Keratinocyte (primary cell): ENCODE results near the gene EIF4E1B. TPM values are rescaled to one million over a fixed set of nuclear protein-coding genes. Genes with fewer than 3 reads are reported as not detected.

ENCODE experiments used
- DNase-seq: peaks from one replicate; pipeline ENCODE4 v3.0.0-alpha.2; 2011; ENCODE audit warnings: low read depth, missing footprints, low spot score
- FAIRE-seq: peaks from 2 replicates; lab custom pipeline; 2011; peaks lifted over from hg19 to GRCh38; lab: Jason Lieb, UNC
- H2AFZ ChIP-seq: 2 replicates; pipeline ENCODE4 v1.6.0; 2012; ENCODE audit warnings: low read length, control low read depth, inconsistent platforms; ENCODE audit not compliant: control insufficient read depth
- H3K27ac ChIP-seq: 2 replicates; pipeline ENCODE4 v1.5.1; 2011; ENCODE audit warnings: low read length; ENCODE audit not compliant: control insufficient read depth, insufficient read depth
- H3K27me3 ChIP-seq: 3 replicates; pipeline ENCODE4 v1.6.0; 2011; ENCODE audit warnings: low read length; ENCODE audit not compliant: control insufficient read depth, insufficient read depth; ENCODE audit errors: extremely low read depth
- H3K36me3 ChIP-seq, 2 experiments: 2 replicates in 1 of 2; 3 replicates in 1 of 2; pipeline ENCODE4 v1.5.1; 2011; ENCODE audit warnings: low read length in 2 of 2, mild to moderate bottlenecking in 1 of 2; ENCODE audit not compliant: control insufficient read depth in 2 of 2, insufficient read depth in 2 of 2; ENCODE audit errors: extremely low read depth in 1 of 2
- H3K4me1 ChIP-seq: 3 replicates; pipeline ENCODE4 v1.5.1; 2011; ENCODE audit warnings: low read length; ENCODE audit not compliant: control insufficient read depth, insufficient read depth; ENCODE audit errors: extremely low read depth
- H3K4me2 ChIP-seq: 3 replicates; pipeline ENCODE4 v1.6.0; 2011; ENCODE audit warnings: low read depth, low read length; ENCODE audit not compliant: control insufficient read depth, insufficient read depth; ENCODE audit errors: extremely low read depth
- H3K4me3 ChIP-seq, 3 experiments: fragments of 200-600 bp in 1 of 3; sonication (generic) in 1 of 3; 2 replicates in 2 of 3; 3 replicates in 1 of 3; pipeline ENCODE4 v1.5.1; 2011 to 2016; ENCODE audit warnings: low read length in 3 of 3, mild to moderate bottlenecking in 3 of 3, control low read depth in 2 of 3, inconsistent platforms in 1 of 3, low read depth in 1 of 3, mixed read lengths in 1 of 3, mixed run types in 1 of 3, moderate library complexity in 1 of 3; ENCODE audit not compliant: control insufficient read depth in 2 of 3, insufficient read depth in 2 of 3; ENCODE audit errors: extremely low read depth in 1 of 3
- H3K79me2 ChIP-seq: 2 replicates; pipeline ENCODE4 v1.6.0; 2012; ENCODE audit warnings: low read length; ENCODE audit not compliant: control insufficient read depth, insufficient read depth
- H3K9ac ChIP-seq: 3 replicates; pipeline ENCODE4 v1.6.0; 2011; ENCODE audit warnings: low read length; ENCODE audit not compliant: control insufficient read depth, insufficient read depth; ENCODE audit errors: extremely low read depth
- H3K9me1 ChIP-seq: 3 replicates; pipeline ENCODE4 v1.6.0; 2011; ENCODE audit warnings: low read length; ENCODE audit not compliant: control insufficient read depth, insufficient read depth; ENCODE audit errors: extremely low read depth
- H3K9me3 ChIP-seq: 2 replicates; pipeline ENCODE4 v1.5.1; 2012; ENCODE audit warnings: low read depth, low read length; ENCODE audit not compliant: control insufficient read depth
- H4K20me1 ChIP-seq: 3 replicates; pipeline ENCODE4 v1.6.0; 2011; ENCODE audit warnings: low read length; ENCODE audit not compliant: control insufficient read depth, insufficient read depth; ENCODE audit errors: extremely low read depth
- EZH2 ChIP-seq: IDR thresholded peaks from one replicate; pipeline ENCODE4 v1.6.1; 2012; ENCODE audit warnings: inconsistent platforms, mild to moderate bottlenecking, low read length, moderate library complexity
- dilution Hi-C: fragments of 300-500 bp; cut with MboI; formaldehyde crosslinking; loops from one replicate; pipeline ENCODE4 v1.7.0; 2020; ENCODE audit warnings: low sequenced_read_pairs; ENCODE audit not compliant: extremely low pct_ligation_motif_present
- polyA plus RNA-seq, 5 experiments: library from polyadenylated mRNA; depleted of rRNA in 3 of 5; stranded (reverse) in 3 of 5; stranded (forward) in 1 of 5; unstranded in 1 of 5; fragments of >200 nt; gene quantifications; 1 replicate in 1 of 5; 2 replicates in 3 of 5; 3 replicates in 1 of 5; pipeline versions ENCODE4 v1.2.1 to v1.2.3, GENCODE V29; 2011 to 2012; ENCODE audit warnings: missing spikeins in 2 of 5, low read depth in 1 of 5, low replicate concordance in 1 of 5
- TF ChIP-seq, protein P1 (sequence below), 3 experiments: IDR thresholded peaks in 1 of 3; conservative IDR thresholded peaks in 1 of 3; optimal IDR thresholded peaks in 1 of 3; 2 replicates in 2 of 3; 3 replicates in 1 of 3; pipeline versions ENCODE3 to v1.5.1; 2011; ENCODE audit warnings: low read length in 3 of 3, mild to moderate bottlenecking in 3 of 3, moderate library complexity in 2 of 3, control low read depth in 1 of 3, inconsistent platforms in 1 of 3; ENCODE audit not compliant: insufficient read depth in 2 of 3; ENCODE audit errors: extremely low read depth in 1 of 3

Gene EIF4E1B
- polyA plus RNA-seq, 1 donor (not counting 4 experiments of a cell fraction or from before 2014, with no cell fraction given), result not detected

DNA sequence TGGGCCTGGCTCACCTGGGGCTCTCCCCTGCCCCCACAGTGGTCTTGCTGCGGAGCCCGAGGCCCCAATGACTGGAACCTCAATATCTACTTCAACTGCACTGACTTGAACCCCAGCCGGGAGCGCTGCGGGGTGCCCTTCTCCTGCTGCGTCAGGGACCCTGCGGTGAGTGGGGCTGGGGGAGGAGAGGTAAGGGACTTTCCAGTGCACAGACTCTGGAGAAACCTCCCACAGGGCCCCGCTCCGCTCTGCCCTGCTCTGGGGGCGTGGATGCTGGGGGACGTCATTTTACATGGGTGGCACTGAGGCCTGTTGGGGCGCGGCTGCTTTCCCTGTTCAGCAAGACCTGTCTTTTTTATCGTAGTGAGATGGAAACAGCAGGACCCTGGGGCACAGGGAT, 24.4 kb downstream of the EIF4E1B start:
- Histone ChIP-seq H3K9me1 (no peaks in the 10 kb centered on the region), H3K27ac (no peak overlapping the region), H3K4me3 (no peak overlapping the region), H3K9me3 (no peaks in the 10 kb centered on the region), H3K79me2 (peaks cover 11% of the 10 kb centered on the region), H4K20me1 (peaks cover 4% of the 10 kb centered on the region), H3K36me3 (peaks cover 6 to 16% of the 10 kb centered on the region in 2 experiments), H3K27me3 (no peaks in the 10 kb centered on the region), H3K4me1 (peaks cover 11% of the 10 kb centered on the region), H3K4me2 (no peak overlapping the region), H2AFZ (no peak overlapping the region), H3K9ac (no peak overlapping the region)
- DNase-seq (no peak), FAIRE-seq (no peak)
- TF ChIP-seq, protein P1, sequence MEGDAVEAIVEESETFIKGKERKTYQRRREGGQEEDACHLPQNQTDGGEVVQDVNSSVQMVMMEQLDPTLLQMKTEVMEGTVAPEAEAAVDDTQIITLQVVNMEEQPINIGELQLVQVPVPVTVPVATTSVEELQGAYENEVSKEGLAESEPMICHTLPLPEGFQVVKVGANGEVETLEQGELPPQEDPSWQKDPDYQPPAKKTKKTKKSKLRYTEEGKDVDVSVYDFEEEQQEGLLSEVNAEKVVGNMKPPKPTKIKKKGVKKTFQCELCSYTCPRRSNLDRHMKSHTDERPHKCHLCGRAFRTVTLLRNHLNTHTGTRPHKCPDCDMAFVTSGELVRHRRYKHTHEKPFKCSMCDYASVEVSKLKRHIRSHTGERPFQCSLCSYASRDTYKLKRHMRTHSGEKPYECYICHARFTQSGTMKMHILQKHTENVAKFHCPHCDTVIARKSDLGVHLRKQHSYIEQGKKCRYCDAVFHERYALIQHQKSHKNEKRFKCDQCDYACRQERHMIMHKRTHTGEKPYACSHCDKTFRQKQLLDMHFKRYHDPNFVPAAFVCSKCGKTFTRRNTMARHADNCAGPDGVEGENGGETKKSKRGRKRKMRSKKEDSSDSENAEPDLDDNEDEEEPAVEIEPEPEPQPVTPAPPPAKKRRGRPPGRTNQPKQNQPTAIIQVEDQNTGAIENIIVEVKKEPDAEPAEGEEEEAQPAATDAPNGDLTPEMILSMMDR (optimal IDR thresholded peaks at IDR 0.05 in 1 of 3, IDR thresholded peaks at IDR 0.05 in 1 of 3, conservative IDR thresholded peaks at IDR 0.05 in 1 of 3; ENCODE audit: extremely low read depth in 1 of 3, insufficient read depth in 2 of 3, low read length in 3 of 3), result no peak
- no peak for TF ChIP-seq EZH2
- dilution Hi-C loops, result no loop called here

DNA sequence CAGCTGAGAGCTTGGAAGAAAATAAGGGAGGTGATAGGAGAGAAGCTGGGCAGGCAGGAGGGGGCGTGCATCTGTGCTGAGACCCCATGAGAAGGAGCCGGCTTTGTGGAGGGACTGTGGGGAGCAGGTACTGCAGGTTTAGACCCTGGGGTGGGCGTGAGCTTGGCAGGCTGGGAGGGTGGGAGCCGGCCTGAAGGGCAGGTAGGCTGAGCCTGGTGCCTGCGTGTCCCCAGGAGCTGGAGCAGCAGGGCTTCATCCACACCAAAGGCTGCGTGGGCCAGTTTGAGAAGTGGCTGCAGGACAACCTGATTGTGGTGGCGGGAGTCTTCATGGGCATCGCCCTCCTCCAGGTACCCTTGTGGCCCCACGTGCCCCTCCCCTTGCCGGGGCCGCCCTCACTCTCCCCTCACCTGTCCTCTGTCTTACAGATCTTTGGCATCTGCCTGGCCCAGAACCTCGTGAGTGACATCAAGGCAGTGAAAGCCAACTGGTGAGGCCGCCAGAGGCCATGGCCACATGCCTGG, 26.1 kb downstream of the EIF4E1B start:
- no peak overlapping the region for H3K27ac ChIP-seq
- H4K20me1 ChIP-seq, result peaks cover 7% of the 10 kb centered on the region
- peaks cover 11% of the 10 kb centered on the region for H3K4me1 ChIP-seq
- no peak overlapping the region for H3K4me2 ChIP-seq
- FAIRE-seq, result no peak
- H3K9ac ChIP-seq, result no peak overlapping the region
- no peaks in the 10 kb centered on the region for H3K9me3 ChIP-seq
- H3K79me2 ChIP-seq, result no peaks in the 10 kb centered on the region
- dilution Hi-C loops, result no loop called here
- no peak for TF ChIP-seq EZH2
- TF ChIP-seq, protein P1 (optimal IDR thresholded peaks at IDR 0.05 in 1 of 3, IDR thresholded peaks at IDR 0.05 in 1 of 3, conservative IDR thresholded peaks at IDR 0.05 in 1 of 3; ENCODE audit: extremely low read depth in 1 of 3, insufficient read depth in 2 of 3, low read length in 3 of 3), result no peak
- no peak overlapping the region for H3K4me3 ChIP-seq
- no peaks in the 10 kb centered on the region for H3K27me3 ChIP-seq
- no peak overlapping the region for H2AFZ ChIP-seq
- H3K9me1 ChIP-seq, result no peaks in the 10 kb centered on the region
- DNase-seq, result no peak
- H3K36me3 ChIP-seq, result peaks cover 6 to 16% of the 10 kb centered on the region in 2 experiments
